NOMO-1 treated with dmso at 0.1 percent for 144 hours (cell line): ENCODE measurements around the gene POLR1A.

ENCODE experiments used
- DNase-seq: peaks from one replicate; lab custom pipeline; 2025; ENCODE audit not compliant: unreplicated experiment; lab: John Stamatoyannopoulos, UW

Gene POLR1A

GRCh38 chr2:86023366-86023712, 82.3 kb downstream of the POLR1A start:
- no peak for DNase-seq

GRCh38 chr2:86022661-86023365, 82.9 kb downstream of the POLR1A start:
- no peak for DNase-seq

- no peak for DNase-seq
These were observed 84.0 kb downstream of the POLR1A start for GRCh38 chr2:86021396-86022378.

GRCh38 chr2:86020984-86021383, 84.7 kb downstream of the POLR1A start:
- no peak for DNase-seq

GRCh38 chr2:86019121-86019520, 86.6 kb downstream of the POLR1A start:
- DNase-seq = no peak

- no peak for DNase-seq
These were observed 87.5 kb downstream of the POLR1A start for GRCh38 chr2:86017901-86018896.

- no peak for DNase-seq
These were observed 89.1 kb downstream of the POLR1A start for GRCh38 chr2:86016581-86016980.

- DNase-seq = no peak
These were observed 90.0 kb downstream of the POLR1A start for GRCh38 chr2:86015699-86016098.

- no peak for DNase-seq
These were observed 90.7 kb downstream of the POLR1A start for GRCh38 chr2:86015006-86015405.

GRCh38 chr2:86014493-86014892, 91.2 kb downstream of the POLR1A start:
- no peak for DNase-seq

GRCh38 chr2:86012007-86012712, 93.5 kb downstream of the POLR1A start:
- DNase-seq = no peak

GRCh38 chr2:86011449-86011941, 94.2 kb downstream of the POLR1A start:
- DNase-seq = no peak

- DNase-seq = no peak
These were observed 95.6 kb downstream of the POLR1A start for GRCh38 chr2:86010083-86010482.

- DNase-seq = no peak
These were observed 99.2 kb downstream of the POLR1A start for GRCh38 chr2:86006524-86006923.

GRCh38 chr2:86003967-86004366, 101.7 kb downstream of the POLR1A start:
- no peak for DNase-seq

- no peak for DNase-seq
These were observed 102.6 kb downstream of the POLR1A start for GRCh38 chr2:86003104-86003503.

GRCh38 chr2:86002375-86002774, 103.3 kb downstream of the POLR1A start:
- DNase-seq = no peak

- no peak for DNase-seq
These were observed 104.4 kb downstream of the POLR1A start for GRCh38 chr2:86001326-86001725.

- DNase-seq = no peak
These were observed 104.8 kb downstream of the POLR1A start for GRCh38 chr2:86000938-86001312.
